Right atrium auricular region (tissue), 2 donors: Measurements from ENCODE around the gene C21orf91. TPM values are rescaled to one million over a fixed set of nuclear protein-coding genes. Genes with fewer than 3 reads are reported as not detected.

ENCODE experiments used
- DNase-seq: peaks from one replicate; pipeline ENCODE4 v3.0.0-alpha.2; 2019; ENCODE audit warnings: low spot score
- H3K27ac ChIP-seq, 2 donors: fragments of 200-600 bp; sonication (generic); 1 replicate in 1 of 2; 2 replicates in 1 of 2; pipeline ENCODE4 v1.5.1; 2016 to 2019
- H3K27me3 ChIP-seq, 2 donors: fragments of 200-600 bp; sonication (generic); one replicate each; pipeline versions ENCODE4 v1.5.1 to v1.6.0; 2017 to 2019
- H3K36me3 ChIP-seq: fragments of 200-600 bp; sonication (generic); one replicate; pipeline ENCODE4 v1.5.1; 2016
- H3K4me1 ChIP-seq, 2 donors: fragments of 200-600 bp; sonication (generic); one replicate each; pipeline versions ENCODE4 v1.5.1 to v1.6.0; 2017 to 2019
- H3K4me3 ChIP-seq, 2 donors: fragments of 200-600 bp; sonication (generic); 1 replicate in 1 of 2; 2 replicates in 1 of 2; pipeline ENCODE4 v1.5.1; 2017 to 2019; ENCODE audit warnings: mild to moderate bottlenecking in 1 of 2, moderate library complexity in 1 of 2
- H3K9me3 ChIP-seq, 2 donors: fragments of 200-600 bp; sonication (generic); one replicate each; pipeline ENCODE4 v1.5.1; 2019
- total RNA-seq, 2 donors: library from RNA; depleted of rRNA; stranded (reverse); fragments of >200 nt; gene quantifications; one replicate each; pipeline ENCODE4 v1.1.0, GENCODE V29; 2016
- TF ChIP-seq, protein P1 (sequence below), 2 donors: fragments of 200-600 bp; sonication (generic); IDR thresholded peaks; one replicate each; pipeline ENCODE4 v1.5.1; 2019; ENCODE audit warnings: antibody characterized with exemption in 2 of 2

The C21orf91 gene
- total RNA-seq, 2 donors from 2014 or later: 3.9 to 5.3 TPM

DNA sequence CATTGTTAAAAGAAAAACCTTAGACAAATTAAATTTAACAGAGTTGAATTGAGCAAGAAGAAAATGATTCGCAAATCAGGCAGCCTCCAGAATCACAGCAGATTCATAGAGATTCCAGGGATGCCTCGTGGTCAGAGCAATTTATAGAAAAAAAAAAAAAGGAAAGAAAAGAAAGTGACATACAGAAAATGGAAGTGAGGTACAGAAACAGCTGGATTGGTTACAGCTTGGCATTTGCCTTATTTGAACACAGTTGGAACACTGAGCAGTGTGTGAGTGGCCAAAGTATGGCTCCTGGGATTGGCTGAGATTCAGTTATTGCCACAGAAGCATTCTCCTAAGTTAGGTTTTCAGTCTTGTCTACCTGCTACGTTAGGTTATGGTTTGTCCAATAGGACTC lies 9.1 kb upstream of the C21orf91 start:
- Histone ChIP-seq H3K36me3 (no peaks in the 10 kb centered on the region), H3K27me3 (no peaks in the 10 kb centered on the region), H3K4me3 (no peak overlapping the region), H3K9me3 (no peaks in the 10 kb centered on the region), H3K27ac (no peak overlapping the region), H3K4me1 (no peaks in the 10 kb centered on the region)
- DNase-seq: no peak
- TF ChIP-seq, protein P1, sequence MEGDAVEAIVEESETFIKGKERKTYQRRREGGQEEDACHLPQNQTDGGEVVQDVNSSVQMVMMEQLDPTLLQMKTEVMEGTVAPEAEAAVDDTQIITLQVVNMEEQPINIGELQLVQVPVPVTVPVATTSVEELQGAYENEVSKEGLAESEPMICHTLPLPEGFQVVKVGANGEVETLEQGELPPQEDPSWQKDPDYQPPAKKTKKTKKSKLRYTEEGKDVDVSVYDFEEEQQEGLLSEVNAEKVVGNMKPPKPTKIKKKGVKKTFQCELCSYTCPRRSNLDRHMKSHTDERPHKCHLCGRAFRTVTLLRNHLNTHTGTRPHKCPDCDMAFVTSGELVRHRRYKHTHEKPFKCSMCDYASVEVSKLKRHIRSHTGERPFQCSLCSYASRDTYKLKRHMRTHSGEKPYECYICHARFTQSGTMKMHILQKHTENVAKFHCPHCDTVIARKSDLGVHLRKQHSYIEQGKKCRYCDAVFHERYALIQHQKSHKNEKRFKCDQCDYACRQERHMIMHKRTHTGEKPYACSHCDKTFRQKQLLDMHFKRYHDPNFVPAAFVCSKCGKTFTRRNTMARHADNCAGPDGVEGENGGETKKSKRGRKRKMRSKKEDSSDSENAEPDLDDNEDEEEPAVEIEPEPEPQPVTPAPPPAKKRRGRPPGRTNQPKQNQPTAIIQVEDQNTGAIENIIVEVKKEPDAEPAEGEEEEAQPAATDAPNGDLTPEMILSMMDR (IDR thresholded peaks at IDR 0.05): no peak

DNA sequence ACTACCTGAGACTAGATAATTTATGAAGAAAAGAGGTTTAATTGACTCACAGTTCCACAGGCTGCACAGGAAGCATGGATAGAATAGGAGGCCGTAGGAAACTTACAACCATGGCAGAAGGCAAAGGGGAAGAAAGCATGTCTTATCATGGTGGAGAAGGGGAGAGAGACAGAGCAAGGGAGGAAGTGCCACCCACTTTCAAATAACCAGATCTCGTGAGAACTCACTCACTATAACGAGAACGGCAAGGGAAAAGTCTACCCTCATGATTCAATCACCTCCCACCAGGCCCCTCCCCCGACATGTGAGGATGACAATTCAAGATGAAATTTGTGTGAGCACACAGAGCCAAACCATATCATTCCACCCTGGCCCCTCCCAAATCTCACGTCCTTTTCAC lies 4.7 kb upstream of the C21orf91 start:
- no peaks in the 10 kb centered on the region for H3K4me1 ChIP-seq

GRCh38 chr21:17821121-17821520 lies 2.0 kb upstream of the C21orf91 start:
- H3K4me3 ChIP-seq: no peak overlapping the region
- no peaks in the 10 kb centered on the region for H3K27me3 ChIP-seq
- H3K27ac ChIP-seq: no peak overlapping the region
- no peaks in the 10 kb centered on the region for H3K36me3 ChIP-seq
- no peak for DNase-seq
- peaks cover 0 to 22% of the 10 kb centered on the region in 2 donors for H3K4me1 ChIP-seq
- TF ChIP-seq, protein P1 (IDR thresholded peaks at IDR 0.05): no peak
- H3K9me3 ChIP-seq: no peaks in the 10 kb centered on the region

More for the DNA sequence above, 4.7 kb upstream of the C21orf91 start:
- H3K9me3 ChIP-seq: no peaks in the 10 kb centered on the region
- H3K27ac ChIP-seq: no peak overlapping the region
- TF ChIP-seq, protein P1 (IDR thresholded peaks at IDR 0.05): no peak
- no peak for DNase-seq
- no peaks in the 10 kb centered on the region for H3K36me3 ChIP-seq
- no peak overlapping the region for H3K4me3 ChIP-seq
- no peaks in the 10 kb centered on the region for H3K27me3 ChIP-seq

DNA sequence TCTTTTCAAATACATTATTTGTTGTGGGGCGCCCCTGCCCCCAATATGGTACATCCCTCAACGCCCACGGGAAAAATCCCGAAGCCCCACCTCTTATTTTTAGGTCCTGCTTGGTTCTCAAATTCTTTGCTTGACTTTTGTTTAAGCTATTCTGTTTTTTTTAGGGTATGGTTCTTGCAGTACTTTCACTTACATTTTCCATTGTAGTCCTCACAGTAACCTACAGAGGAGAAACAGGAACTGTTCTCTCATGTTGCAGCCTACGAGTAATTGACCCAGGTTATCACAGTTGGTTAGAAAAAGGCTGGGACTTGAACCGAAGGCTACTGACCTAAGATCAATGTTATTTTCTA lies 697 bp upstream of the C21orf91 start:
- no peaks in the 10 kb centered on the region for H3K36me3 ChIP-seq
- no peaks in the 10 kb centered on the region for H3K27me3 ChIP-seq
- H3K9me3 ChIP-seq: no peaks in the 10 kb centered on the region
- H3K27ac ChIP-seq: peak overlapping the region; percentile 87 to 92
- peak overlapping the region; percentile 95 to 99 for H3K4me3 ChIP-seq
- TF ChIP-seq, protein P1 (IDR thresholded peaks at IDR 0.05): no peak
- peak; percentile 62 for DNase-seq
- peaks cover 0 to 24% of the 10 kb centered on the region in 2 donors for H3K4me1 ChIP-seq

DNA sequence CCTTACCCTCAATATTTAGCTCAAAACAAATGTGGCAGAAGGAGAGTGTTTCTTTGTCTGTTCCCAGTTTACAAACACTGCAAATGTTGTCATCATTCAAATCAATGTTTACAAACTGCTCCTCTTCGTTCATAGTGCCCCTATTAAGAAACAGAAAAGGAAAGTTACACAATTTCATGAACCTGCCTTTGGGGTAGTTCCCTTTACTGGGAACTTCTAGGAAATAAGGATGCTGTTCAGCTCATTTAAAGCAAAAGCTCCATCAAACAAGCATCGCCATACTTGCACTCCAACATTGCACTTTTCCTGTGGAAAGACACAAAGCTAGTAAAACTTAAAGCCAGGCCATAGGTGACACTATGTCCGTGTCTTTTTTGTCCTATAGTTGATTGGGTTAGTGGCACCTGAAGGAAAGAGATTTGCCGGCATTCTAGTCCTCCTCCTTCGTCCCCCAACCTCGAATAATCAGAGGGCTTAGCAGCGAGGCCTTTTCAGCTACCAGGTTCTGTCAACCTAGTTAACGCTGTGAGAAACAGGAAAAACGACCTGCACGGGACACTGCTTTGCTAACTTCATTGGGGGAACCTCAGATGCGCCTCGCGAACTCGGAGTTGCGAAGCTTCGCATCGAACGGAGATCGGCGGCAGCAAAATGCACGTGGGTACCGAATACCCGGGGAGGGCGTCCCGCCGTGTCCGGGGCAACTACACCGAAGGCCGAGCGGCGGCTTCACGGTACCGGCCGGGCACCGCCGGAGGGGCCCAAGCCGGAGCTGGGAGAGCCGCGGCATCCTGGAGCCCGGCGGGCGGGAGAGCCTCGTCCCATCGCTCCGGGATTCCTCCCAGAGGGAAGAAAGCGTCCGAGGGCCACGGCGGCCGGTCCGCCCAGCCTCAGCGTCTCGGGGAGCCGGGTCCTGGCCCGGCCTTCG lies 706 bp downstream of the C21orf91 start:
- Histone ChIP-seq H3K27me3 (no peaks in the 10 kb centered on the region), H3K36me3 (no peaks in the 10 kb centered on the region), H3K27ac (peak overlapping the region; percentile 87 to 92), H3K4me3 (peak overlapping the region; percentile 95 to 99), H3K9me3 (no peaks in the 10 kb centered on the region), H3K4me1 (peaks cover 0 to 30% of the 10 kb centered on the region in 2 donors)
- DNase-seq: no peak
- TF ChIP-seq, protein P1 (IDR thresholded peaks at IDR 0.05): no peak
